GM12873 (cell line): ENCODE measurements around the gene EXOSC9.

Source experiments
- TF ChIP-seq, protein P1 (sequence below): IDR thresholded peaks from 2 replicates; pipeline ENCODE4 v1.5.1; 2012; ENCODE audit warnings: low read depth, mild to moderate bottlenecking, moderate library complexity, low read length, control low read depth; ENCODE audit not compliant: insufficient read depth; ENCODE audit errors: missing control alignments

EXOSC9 gene

GRCh38 chr4:121765971-121766538, 35.1 kb upstream of the EXOSC9 start:
- TF ChIP-seq, protein P1, sequence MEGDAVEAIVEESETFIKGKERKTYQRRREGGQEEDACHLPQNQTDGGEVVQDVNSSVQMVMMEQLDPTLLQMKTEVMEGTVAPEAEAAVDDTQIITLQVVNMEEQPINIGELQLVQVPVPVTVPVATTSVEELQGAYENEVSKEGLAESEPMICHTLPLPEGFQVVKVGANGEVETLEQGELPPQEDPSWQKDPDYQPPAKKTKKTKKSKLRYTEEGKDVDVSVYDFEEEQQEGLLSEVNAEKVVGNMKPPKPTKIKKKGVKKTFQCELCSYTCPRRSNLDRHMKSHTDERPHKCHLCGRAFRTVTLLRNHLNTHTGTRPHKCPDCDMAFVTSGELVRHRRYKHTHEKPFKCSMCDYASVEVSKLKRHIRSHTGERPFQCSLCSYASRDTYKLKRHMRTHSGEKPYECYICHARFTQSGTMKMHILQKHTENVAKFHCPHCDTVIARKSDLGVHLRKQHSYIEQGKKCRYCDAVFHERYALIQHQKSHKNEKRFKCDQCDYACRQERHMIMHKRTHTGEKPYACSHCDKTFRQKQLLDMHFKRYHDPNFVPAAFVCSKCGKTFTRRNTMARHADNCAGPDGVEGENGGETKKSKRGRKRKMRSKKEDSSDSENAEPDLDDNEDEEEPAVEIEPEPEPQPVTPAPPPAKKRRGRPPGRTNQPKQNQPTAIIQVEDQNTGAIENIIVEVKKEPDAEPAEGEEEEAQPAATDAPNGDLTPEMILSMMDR: no peak

- TF ChIP-seq, protein P1: no peak
These were observed 34.0 kb upstream of the EXOSC9 start for GRCh38 chr4:121767166-121767565.

GRCh38 chr4:121769341-121769740, 31.8 kb upstream of the EXOSC9 start:
- TF ChIP-seq, protein P1: no peak

- TF ChIP-seq, protein P1: no peak
These were observed 29.3 kb upstream of the EXOSC9 start for GRCh38 chr4:121771869-121772268.

DNA sequence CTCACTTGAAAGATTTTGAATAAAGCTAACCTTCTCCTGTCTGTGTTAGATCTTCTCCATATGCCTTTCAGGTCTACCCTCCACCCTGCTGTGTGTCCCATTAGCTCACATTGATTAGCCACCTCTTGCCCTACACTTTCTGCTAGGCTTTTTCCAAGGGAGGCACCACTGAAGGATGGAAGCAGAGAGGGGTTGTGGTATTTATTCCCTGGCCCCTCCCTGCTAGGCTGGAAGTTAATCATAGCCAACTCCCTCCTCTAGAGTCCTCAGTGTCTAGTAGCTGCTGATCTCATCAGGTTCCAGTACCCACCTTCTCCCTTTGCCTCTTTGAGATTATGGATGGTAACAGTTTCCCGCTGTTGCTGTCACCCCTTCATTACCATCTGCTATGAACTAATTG, 27.2 kb upstream of the EXOSC9 start:
- TF ChIP-seq, protein P1: no peak

DNA sequence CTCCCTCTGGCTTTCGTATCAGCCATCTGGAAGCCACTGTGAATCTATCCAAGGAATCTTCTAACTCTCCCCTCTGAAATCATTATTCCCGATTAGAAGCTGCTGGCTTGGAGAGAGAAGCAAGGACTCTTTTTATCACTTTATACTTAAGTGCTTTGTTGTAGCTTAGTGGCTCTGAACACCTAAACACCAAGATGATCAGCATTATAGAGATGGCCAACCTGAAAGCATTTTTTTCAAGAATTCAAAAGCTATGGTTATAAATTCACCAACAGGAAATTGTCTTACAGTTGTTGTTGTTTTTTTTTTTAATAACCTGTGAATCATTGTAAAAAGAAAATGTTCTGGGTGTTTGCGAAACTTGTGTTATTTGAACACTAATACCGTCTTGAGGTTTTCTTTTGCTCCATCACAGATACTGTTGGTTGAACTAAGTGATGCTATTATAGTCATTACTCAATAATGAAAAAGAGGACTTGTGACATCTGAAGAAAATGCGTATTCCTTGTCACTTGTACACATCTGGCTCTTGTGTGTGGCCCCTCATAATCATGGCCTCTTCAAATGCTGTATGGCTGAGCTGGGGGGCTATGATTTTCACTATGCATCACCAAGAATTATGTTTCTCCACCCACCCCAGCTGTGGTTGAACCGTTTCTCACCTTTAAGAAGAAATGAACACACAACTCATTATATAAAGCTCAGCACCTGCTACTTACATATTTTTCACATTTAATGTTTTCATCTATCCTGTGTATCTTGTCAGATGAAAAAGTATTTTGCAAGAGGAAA, 24.3 kb upstream of the EXOSC9 start:
- TF ChIP-seq, protein P1: no peak

DNA sequence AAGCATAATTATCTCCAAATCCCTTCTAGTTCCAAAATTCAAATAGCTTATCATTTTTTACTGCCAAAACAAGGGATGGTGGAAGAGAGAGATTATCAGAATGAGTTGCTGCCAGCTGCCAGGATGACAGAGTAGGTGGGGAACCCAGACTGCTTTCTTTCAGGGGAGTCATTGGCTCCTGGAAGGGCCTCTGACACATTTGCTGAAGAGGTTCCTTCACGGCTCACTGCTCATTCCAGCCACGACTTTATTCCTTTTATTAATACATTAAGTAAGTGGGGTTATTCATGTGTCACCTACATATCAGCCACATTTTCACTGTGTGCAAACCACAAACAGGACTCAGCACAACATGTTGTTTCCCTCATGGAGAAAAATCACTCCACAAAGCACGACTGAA, 23.5 kb upstream of the EXOSC9 start:
- TF ChIP-seq, protein P1: no peak
